Nephron progenitor cell (in vitro differentiated cells): ENCODE measurements around the gene ZNF142.

Experiments
- DNase-seq: peaks from one replicate; pipeline ENCODE4 v3.0.0; 2021
- H3K27ac Mint-ChIP-seq: 2 replicates; pipeline ENCODE4 v1.8.0; 2021; ENCODE audit warnings: mild to moderate bottlenecking, moderate library complexity, mixed read lengths
- H3K27me3 Mint-ChIP-seq: 2 replicates; pipeline ENCODE4 v1.8.0; 2021; ENCODE audit warnings: mild to moderate bottlenecking, low read depth, mixed read lengths; ENCODE audit not compliant: poor library complexity
- H3K36me3 Mint-ChIP-seq: 2 replicates; pipeline ENCODE4 v1.8.0; 2021; ENCODE audit warnings: low read depth, mixed read lengths
- H3K4me1 Mint-ChIP-seq: 2 replicates; pipeline ENCODE4 v1.8.0; 2021; ENCODE audit warnings: mixed read lengths
- H3K4me3 Mint-ChIP-seq: 2 replicates; pipeline ENCODE4 v1.8.0; 2021; ENCODE audit warnings: mild to moderate bottlenecking, moderate library complexity, mixed read lengths
- H3K9me3 Mint-ChIP-seq: 2 replicates; pipeline ENCODE4 v1.8.0; 2021; ENCODE audit warnings: mild to moderate bottlenecking, moderate library complexity, mixed read lengths
- CTCF ChIP-seq: fragments of 200-600 bp; sonication (generic); IDR thresholded peaks from 2 replicates; pipeline ENCODE4 v1.5.0; 2021; ENCODE audit warnings: antibody characterized with exemption

Gene ZNF142

GRCh38 chr2:218659258-218659987, at the start of gene ZNF142, which contains the start of gene BCS1L:
TSS of gene ZNF142 (minus strand) at chr2:218659623. CDS start at chr2:218656429, 3,194 bp downstream.
TSS of gene BCS1L (plus strand) at chr2:218659683. CDS start at chr2:218660988, 1,305 bp downstream.
- Mint-ChIP-seq H3K36me3 (peaks cover 36% of the 10 kb centered on the region), H3K4me3 (peak within 1 kb of the TSS; percentile 99), H3K27me3 (peaks cover 6% of the 10 kb centered on the region), H3K27ac (peak within 1 kb of the TSS; percentile 70), H3K9me3 (no peaks in the 10 kb centered on the region), H3K4me1 (peaks cover 28% of the 10 kb centered on the region)
- TF ChIP-seq CTCF, result no peak
- peak; percentile 91 for DNase-seq

- no peak for DNase-seq
- H3K9me3 Mint-ChIP-seq, result peaks cover 4% of the 10 kb centered on the region
- peaks cover 12% of the 10 kb centered on the region for H3K36me3 Mint-ChIP-seq
- H3K27me3 Mint-ChIP-seq, result no peaks in the 10 kb centered on the region
- TF ChIP-seq CTCF, result no peak
- H3K27ac Mint-ChIP-seq, result no peak overlapping the region
- no peak overlapping the region for H3K4me3 Mint-ChIP-seq
- H3K4me1 Mint-ChIP-seq, result peaks cover 11% of the 10 kb centered on the region
These were observed 48.7 kb upstream of the ZNF142 start for GRCh38 chr2:218708086-218708485.

GRCh38 chr2:218703341-218703740, 43.9 kb upstream of the ZNF142 start:
- Mint-ChIP-seq H3K9me3 (peaks cover 4% of the 10 kb centered on the region), H3K27me3 (peaks cover 2% of the 10 kb centered on the region), H3K4me1 (no peaks in the 10 kb centered on the region), H3K36me3 (peaks cover 32% of the 10 kb centered on the region), H3K27ac (no peak overlapping the region), H3K4me3 (no peak overlapping the region)
- no peak for DNase-seq
- no peak for TF ChIP-seq CTCF

- Mint-ChIP-seq H3K36me3 (peaks cover 42% of the 10 kb centered on the region), H3K4me1 (no peaks in the 10 kb centered on the region), H3K9me3 (no peaks in the 10 kb centered on the region), H3K27me3 (peaks cover 2% of the 10 kb centered on the region), H3K4me3 (no peak overlapping the region), H3K27ac (peak overlapping the region; percentile 44)
- DNase-seq, result no peak
- TF ChIP-seq CTCF, result no peak
These were observed 42.4 kb upstream of the ZNF142 start for GRCh38 chr2:218701806-218702205.

- Mint-ChIP-seq H3K27ac (no peak overlapping the region), H3K4me1 (peaks cover 11% of the 10 kb centered on the region), H3K27me3 (peaks cover 2% of the 10 kb centered on the region), H3K36me3 (peaks cover 52% of the 10 kb centered on the region), H3K9me3 (no peaks in the 10 kb centered on the region), H3K4me3 (no peak overlapping the region)
- no peak for TF ChIP-seq CTCF
- no peak for DNase-seq
These were observed 39.5 kb upstream of the ZNF142 start for GRCh38 chr2:218698885-218699284.
